GM19455 (cell line): ENCODE results near the gene MSL1.

Experiments used
- ATAC-seq: cut with Tn5 transposase; IDR thresholded peaks from one replicate; pipeline ENCODE4 v1.9.1; 2021; ENCODE audit not compliant: unreplicated experiment

MSL1 gene

DNA sequence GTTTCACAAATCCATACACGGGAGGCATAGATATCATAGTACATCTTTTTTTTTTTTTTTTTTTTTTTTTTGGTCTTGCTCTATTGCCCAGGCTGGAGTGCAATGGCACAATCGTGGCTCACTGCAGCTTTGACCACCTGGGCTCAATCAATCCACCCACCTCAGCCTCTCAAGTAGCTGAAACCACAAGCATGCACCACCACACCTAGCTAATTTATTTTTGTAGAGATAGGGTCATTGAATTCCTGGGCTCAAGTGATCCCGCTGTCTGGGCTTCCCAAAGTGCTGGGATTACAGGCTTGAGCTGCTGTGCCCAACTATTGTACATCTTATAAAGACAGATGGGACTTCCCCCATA is 52.0 kb downstream of the MSL1 start:
- ATAC-seq = no peak

DNA sequence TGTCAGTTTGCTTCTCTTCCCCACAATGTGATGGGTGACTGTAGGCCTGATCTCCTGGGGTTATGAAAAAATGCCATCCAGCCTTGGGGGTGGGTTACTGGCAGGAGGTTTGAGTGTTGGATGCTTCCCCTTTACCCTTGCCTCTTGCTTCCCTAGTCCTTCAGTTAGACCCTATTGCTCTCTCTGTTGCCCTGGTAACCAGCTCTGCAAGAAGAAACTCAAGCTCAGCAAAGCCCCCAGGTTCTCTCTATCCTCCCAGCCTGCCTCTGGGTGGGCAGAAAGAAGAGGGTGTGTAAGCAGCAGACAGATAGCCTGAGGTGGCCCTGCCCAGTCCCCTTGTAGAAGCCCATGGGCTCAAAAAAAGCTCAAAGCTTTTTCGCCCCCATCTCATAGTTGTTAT is 52.7 kb downstream of the MSL1 start:
- no peak for ATAC-seq

DNA sequence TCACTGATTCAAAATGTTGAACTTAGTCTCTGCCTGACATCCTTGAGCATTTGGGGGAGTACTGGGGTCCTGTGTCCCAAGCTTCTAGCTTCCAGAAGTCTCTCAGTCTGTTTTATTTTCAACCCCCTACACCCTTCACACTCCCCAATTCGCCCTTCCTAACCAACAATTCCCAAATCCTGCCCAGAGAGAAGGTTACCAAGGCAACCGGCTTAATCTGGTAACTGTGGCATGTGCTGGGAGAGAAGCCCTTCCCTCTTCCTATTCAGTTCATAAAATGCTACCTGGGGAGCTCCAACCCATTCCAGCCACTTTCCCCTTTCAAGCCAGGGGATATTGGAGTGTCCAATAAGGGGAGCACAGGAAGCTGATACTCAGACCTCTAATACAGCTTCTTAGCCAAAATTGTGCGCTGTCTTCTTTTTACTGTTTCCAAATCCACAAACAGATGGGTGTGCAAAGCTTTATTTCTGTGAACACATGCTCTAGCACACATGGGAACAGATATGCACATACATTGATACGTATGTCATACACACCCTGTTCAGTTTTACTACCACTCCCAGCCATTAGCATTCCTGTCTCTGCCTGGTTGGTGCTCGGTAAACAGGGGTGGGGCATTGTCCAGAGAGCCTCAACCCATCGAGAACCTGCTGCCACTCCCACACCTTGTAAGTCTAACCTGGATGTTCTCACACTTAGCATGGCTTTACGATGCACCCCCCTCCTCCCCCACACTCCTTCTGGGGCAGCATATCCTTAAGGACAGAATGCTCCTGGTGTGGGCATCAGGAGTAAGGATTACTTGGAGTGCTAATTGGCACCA is 54.4 kb downstream of the MSL1 start:
- ATAC-seq = no peak

DNA sequence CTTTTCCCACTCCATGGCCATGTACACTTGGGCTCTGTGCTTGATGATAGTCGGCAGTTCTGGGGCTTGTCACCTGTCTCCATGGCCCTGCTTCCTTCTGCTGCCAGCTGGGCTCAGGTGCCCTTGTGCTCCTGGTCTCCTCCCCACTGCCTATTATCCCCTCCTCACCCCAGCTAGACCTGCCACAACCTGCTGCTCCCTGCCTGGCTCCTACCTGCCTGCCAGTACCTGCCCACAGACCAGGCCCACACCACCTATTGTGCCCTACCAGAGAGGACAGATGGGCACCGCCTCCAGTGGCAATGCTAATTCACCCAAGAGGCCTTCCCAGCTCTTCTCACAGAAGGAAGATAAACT is 55.0 kb downstream of the MSL1 start:
- ATAC-seq = no peak

DNA sequence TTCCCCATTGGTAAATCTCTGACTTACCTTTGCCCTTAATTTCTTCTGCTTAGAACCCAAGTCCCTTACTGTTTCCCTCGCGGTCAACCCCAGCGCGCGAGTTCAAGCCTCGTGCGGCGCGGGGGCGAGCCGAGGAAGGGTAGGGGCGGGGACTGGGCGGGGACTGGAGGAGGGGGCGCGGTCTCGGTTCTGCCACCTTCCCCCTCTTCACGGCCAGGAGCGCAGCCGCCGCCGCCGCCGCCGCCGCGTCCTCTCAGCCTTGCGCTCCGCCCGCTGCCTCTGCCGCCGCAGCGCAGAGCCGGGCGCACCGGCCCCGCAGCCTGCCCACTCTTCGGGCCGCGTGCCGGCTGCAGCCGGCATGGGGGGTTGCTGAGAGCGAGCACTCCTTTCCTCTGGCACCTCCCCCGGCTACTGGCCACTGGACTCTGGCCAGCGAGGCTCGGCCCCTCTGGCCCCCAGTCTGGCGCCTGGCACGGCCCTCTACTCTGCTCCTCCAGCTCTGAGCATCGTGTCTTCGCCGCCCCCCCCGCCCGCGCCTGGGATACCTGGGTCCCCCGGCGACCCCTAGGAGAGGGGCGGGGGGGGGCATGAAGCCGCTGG is 55.6 kb downstream of the MSL1 start, which contains the start of gene RAPGEFL1:
TSS of gene RAPGEFL1 (plus strand) at position 196 of the 600 bp plus-strand sequence. CDS start at position 588, 392 bp downstream.
- peak; percentile 77 for ATAC-seq

DNA sequence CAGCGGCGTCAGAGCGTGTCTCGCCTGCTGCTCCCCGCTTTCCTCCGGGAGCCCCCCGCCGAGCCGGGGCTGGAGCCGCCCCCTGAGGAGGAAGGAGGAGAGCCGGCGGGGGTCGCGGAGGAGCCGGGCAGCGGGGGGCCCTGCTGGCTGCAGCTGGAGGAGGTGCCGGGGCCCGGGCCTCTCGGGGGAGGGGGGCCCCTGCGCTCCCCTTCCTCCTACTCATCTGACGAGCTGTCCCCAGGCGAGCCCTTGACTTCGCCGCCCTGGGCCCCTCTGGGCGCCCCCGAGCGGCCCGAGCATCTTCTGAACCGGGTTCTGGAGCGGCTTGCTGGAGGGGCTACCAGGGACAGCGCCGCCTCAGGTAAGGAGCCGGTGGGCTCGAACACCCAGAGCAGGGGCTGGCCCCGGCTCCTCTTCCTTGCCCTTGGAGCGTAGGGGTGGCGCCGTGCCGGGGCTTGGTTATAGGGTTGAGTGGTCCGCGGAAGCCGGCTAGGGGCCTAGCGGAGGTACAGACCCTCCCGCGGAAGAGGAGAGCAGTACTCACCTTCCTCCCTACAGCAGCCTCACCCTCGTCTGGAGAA is 56.3 kb downstream of the MSL1 start:
- no peak for ATAC-seq

DNA sequence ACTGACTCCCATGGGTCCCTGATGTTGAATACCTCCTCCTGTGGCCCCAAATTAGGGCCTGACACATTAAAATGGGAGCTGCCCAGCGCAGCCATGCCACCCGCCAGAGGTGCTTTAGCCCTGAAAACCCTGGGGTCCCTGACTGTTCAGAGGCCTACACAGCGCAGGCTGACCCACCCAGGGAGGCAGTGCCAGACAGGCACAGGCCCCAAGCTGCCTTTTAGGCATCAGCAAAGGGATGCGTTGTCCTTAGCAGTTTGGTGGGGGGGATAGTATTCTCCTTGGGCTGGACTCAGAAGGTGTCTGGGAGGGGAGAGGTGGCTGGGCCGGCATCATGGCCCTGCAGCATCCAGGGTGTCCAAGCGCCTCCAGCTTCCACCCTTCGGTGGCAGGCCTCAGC is 56.9 kb downstream of the MSL1 start:
- ATAC-seq = no peak

DNA sequence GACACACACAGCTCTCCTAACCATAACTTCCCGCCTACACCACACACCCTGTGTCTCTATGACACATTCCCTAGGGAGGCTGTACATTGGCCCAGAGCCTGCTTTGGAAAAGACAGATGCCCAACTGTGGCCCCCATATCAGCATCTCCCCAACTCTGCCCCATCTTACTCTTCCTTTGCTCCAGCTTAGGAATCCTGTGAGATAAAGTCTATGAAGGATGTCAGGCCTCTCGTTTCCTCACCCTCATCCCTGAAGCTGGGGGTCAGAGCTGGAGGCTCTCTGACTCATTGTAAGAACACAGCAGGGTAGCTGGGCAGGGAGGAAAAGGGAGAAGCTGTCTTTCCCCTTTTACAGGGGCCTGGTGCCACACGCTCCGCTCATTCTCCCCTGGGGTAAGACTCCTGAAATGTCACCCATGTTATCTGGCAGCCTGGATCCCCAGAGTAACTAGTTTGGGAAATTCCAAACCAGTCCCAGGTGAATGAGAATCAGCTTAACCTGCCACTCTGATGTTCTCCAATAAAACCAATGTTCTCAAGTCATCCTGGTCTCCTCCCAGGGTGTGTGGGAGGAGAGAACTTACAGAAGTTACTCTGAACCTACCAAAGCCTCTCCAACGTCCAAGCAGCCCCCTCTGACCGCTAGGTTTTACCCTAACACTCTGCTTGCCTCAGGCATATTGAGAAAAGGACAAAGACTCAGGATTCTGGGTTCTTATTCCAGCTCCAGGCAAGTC is 58.3 kb downstream of the MSL1 start:
- ATAC-seq = no peak

DNA sequence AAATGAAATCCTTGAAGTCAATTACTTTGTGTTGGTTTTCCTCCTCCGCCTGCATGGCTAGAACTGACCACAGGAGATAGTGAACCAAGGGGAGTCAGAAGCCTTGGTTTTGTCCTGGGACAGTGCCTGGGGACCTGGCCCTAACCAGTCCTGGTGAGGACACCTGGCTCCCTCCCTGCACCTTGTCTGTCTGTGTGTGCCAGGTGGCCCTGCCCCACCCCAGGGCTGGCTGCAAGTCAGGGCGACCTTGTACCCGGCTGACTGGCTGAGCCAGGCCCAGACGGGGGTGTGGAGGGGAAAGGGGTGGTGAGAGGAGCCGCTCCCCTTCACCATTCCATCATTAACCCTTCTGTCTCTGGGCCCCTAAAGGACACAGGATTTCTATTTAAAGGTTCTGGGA is 58.9 kb downstream of the MSL1 start:
- ATAC-seq = no peak

DNA sequence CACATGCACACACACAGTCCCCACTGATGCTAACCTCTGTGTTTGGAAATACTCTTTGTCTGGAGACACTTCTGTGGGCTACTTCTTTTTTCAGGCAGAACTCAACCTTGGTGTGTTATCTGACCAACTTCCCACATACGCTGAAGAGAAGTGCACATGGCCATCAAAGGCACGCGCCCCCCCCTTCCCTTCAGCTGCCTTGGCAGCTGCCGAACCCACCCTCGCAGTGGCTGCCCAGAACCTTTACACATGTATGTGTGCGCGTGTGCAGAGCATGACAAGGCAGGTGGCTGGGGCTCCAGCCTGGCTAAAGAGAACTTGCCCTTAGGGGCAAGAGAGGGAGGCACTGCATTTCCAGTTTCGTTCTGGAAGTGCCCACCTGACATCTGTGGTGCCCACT is 59.4 kb downstream of the MSL1 start:
- ATAC-seq = no peak

DNA sequence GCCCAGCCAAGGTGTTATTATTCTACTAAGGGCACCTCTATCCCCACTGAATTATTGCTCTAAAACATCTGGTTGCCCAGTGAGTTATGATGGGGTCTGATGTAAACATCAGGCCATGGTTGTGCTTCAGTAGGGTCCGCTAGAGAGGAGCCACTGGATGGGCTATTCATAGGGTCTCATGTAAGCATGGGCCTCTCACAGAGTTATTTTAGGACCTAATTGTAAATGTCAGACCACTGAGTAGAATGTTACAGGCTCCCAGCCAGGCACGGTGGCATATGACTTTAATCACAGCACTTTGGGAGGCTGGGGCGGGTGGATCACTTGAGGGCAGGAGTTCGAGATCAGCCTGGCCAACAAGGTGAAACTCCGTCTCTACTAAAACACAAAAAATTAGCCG is 60.8 kb downstream of the MSL1 start:
- no peak for ATAC-seq
